K562 (cell line): ENCODE data around the gene SMG7. TPM values are rescaled to one million over a fixed set of nuclear protein-coding genes. Genes with fewer than 3 reads are reported as not detected.

Experiments used
- ADNP ChIP-seq: fragments of 200-800 bp; sonication (Bioruptor generic); IDR thresholded peaks from 2 replicates; pipeline ENCODE4 v1.6.1; 2016; ENCODE audit warnings: missing genetic modification characterization, missing compliant biosample characterization
- EP300 ChIP-seq: IDR thresholded peaks from 2 replicates; pipeline ENCODE4 v1.6.1; 2012; ENCODE audit warnings: low read length, improper control_type of control experiment
- ESRRB ChIP-seq: fragments of 250-450 bp; sonication (Bioruptor Pico); IDR thresholded peaks from 2 replicates; pipeline ENCODE4 v1.5.0; 2020; ENCODE audit warnings: mild to moderate bottlenecking, moderate library complexity, borderline replicate concordance
- HNRNPL ChIP-seq: fragments of 200-400 bp; formaldehyde crosslinking; IDR thresholded peaks from 2 replicates; pipeline ENCODE4 v1.6.1; 2017; ENCODE audit warnings: low read depth, mild to moderate bottlenecking, low read length
- KLF1 ChIP-seq: fragments of 450-650 bp; IDR thresholded peaks from 2 replicates; pipeline ENCODE4 v1.6.1; 2016; ENCODE audit warnings: missing genetic modification characterization, missing compliant biosample characterization
- NFATC3 ChIP-seq: fragments of 450-650 bp; IDR thresholded peaks from 2 replicates; pipeline ENCODE4 v1.6.1; 2017; ENCODE audit warnings: mild to moderate bottlenecking
- NFIC ChIP-seq: fragments of 450-650 bp; IDR thresholded peaks from 2 replicates; pipeline ENCODE4 v1.6.1; 2017; ENCODE audit warnings: mild to moderate bottlenecking, inconsistent platforms
- RBM15 ChIP-seq: fragments of 200-400 bp; formaldehyde crosslinking; IDR thresholded peaks from 2 replicates; pipeline ENCODE4 v1.6.1; 2018; ENCODE audit warnings: mild to moderate bottlenecking, low read length, moderate library complexity; ENCODE audit not compliant: insufficient read depth
- SRSF7 ChIP-seq: fragments of 200-400 bp; formaldehyde crosslinking; optimal IDR thresholded peaks from 2 replicates; pipeline ENCODE3; 2017; ENCODE audit warnings: mild to moderate bottlenecking, low read depth, low read length
- polyA plus RNA-seq, 8 experiments: library from polyadenylated mRNA; depleted of rRNA in 4 of 8; stranded (reverse) in 5 of 8; unstranded in 3 of 8; fragments of >200 nt; fragmentation: Nextera tagmentation in 2 of 8; fragmentation: Illumina TruSeq in 1 of 8; extraction: Ambion mirVana in 2 of 8; extraction: Trizol in 1 of 8; gene quantifications; 2 replicates each; pipeline versions ENCODE4 v1.2.1 to v1.2.3, GENCODE V29; 2011 to 2014; ENCODE audit warnings: inconsistent platforms in 1 of 8, missing spikeins in 1 of 8
- total RNA-seq, 7 experiments: library from RNA; depleted of rRNA in 6 of 7; stranded (reverse); fragments of >200 nt in 6 of 7; fragmentation: Illumina TruSeq in 2 of 7; extraction: Trizol in 2 of 7; gene quantifications; 2 replicates each; pipeline versions ENCODE4 v1.2.1 to v1.2.3, GENCODE V29; 2011 to 2021; ENCODE audit warnings: low replicate concordance in 1 of 7
- TF ChIP-seq, protein P1 (sequence below): fragments of 150-350 bp; conservative IDR thresholded peaks from 2 replicates; pipeline ENCODE4 v1.6.1; 2014; ENCODE audit warnings: low read length
- TF ChIP-seq, protein P2 (sequence below): fragments of 450-650 bp; IDR thresholded peaks from 2 replicates; pipeline ENCODE4 v1.6.1; 2016; ENCODE audit warnings: missing biosample characterization, missing genetic modification characterization
- TF ChIP-seq, protein P3 (sequence below): sonication (generic); formaldehyde crosslinking; IDR thresholded peaks from 2 replicates; pipeline ENCODE4 v1.8.1; 2023; ENCODE audit warnings: missing genetic modification reagents, mild to moderate bottlenecking, borderline replicate concordance
- TF ChIP-seq, protein P4 (sequence below): fragments of 450-650 bp; IDR thresholded peaks from 2 replicates; pipeline ENCODE4 v1.6.1; 2016; ENCODE audit warnings: borderline replicate concordance
- TF ChIP-seq, protein P5 (sequence below): fragments of 450-650 bp; IDR thresholded peaks from 2 replicates; pipeline ENCODE4 v1.6.1; 2016; ENCODE audit warnings: mild to moderate bottlenecking

The SMG7 gene
- total and polyA plus RNA-seq, 9 of the 15 experiments (the other 6 are each of a cell fraction or from before 2014, with no cell fraction given) = 12.4 to 74.6 (median 29.0) TPM

DNA sequence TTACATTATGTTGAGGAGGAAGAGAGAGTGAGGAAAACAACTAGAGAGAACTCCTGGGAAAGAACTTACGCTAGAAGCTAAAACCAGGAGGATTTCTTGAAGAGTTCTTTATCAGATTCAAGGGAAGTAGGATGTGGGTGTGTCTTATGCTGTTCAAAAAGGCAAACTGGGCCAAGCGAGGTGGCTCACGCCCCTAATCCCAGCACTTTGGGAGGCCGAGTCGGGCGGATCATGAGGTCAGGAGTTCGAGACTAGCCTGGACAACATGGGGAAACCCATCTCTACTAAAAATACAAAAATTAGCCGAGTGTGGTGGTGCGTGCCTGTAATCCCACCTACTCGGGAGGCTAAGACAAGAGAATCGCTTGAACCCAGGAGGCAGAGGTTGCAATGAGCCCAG is 23.1 kb downstream of the SMG7 start (continued):
- TF ChIP-seq, protein P1, sequence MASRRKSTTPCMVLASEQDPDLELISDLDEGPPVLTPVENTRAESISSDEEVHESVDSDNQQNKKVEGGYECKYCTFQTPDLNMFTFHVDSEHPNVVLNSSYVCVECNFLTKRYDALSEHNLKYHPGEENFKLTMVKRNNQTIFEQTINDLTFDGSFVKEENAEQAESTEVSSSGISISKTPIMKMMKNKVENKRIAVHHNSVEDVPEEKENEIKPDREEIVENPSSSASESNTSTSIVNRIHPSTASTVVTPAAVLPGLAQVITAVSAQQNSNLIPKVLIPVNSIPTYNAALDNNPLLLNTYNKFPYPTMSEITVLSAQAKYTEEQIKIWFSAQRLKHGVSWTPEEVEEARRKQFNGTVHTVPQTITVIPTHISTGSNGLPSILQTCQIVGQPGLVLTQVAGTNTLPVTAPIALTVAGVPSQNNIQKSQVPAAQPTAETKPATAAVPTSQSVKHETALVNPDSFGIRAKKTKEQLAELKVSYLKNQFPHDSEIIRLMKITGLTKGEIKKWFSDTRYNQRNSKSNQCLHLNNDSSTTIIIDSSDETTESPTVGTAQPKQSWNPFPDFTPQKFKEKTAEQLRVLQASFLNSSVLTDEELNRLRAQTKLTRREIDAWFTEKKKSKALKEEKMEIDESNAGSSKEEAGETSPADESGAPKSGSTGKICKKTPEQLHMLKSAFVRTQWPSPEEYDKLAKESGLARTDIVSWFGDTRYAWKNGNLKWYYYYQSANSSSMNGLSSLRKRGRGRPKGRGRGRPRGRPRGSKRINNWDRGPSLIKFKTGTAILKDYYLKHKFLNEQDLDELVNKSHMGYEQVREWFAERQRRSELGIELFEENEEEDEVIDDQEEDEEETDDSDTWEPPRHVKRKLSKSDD = no peak
- TF ChIP-seq HNRNPL (no peak), EP300 (no peak), ESRRB (CRISPR knock-in tag) (no peak), SRSF7 (no peak), NFIC (0 out of 2 replicates have a peak, but pooled peaks have one; percentile 10), RBM15 (no peak), NFATC3 (no peak), KLF1 (tag) (no peak), ADNP (peak; percentile 80)
- TF ChIP-seq, protein P2, sequence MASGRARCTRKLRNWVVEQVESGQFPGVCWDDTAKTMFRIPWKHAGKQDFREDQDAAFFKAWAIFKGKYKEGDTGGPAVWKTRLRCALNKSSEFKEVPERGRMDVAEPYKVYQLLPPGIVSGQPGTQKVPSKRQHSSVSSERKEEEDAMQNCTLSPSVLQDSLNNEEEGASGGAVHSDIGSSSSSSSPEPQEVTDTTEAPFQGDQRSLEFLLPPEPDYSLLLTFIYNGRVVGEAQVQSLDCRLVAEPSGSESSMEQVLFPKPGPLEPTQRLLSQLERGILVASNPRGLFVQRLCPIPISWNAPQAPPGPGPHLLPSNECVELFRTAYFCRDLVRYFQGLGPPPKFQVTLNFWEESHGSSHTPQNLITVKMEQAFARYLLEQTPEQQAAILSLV (tag) = no peak
- TF ChIP-seq, protein P3, sequence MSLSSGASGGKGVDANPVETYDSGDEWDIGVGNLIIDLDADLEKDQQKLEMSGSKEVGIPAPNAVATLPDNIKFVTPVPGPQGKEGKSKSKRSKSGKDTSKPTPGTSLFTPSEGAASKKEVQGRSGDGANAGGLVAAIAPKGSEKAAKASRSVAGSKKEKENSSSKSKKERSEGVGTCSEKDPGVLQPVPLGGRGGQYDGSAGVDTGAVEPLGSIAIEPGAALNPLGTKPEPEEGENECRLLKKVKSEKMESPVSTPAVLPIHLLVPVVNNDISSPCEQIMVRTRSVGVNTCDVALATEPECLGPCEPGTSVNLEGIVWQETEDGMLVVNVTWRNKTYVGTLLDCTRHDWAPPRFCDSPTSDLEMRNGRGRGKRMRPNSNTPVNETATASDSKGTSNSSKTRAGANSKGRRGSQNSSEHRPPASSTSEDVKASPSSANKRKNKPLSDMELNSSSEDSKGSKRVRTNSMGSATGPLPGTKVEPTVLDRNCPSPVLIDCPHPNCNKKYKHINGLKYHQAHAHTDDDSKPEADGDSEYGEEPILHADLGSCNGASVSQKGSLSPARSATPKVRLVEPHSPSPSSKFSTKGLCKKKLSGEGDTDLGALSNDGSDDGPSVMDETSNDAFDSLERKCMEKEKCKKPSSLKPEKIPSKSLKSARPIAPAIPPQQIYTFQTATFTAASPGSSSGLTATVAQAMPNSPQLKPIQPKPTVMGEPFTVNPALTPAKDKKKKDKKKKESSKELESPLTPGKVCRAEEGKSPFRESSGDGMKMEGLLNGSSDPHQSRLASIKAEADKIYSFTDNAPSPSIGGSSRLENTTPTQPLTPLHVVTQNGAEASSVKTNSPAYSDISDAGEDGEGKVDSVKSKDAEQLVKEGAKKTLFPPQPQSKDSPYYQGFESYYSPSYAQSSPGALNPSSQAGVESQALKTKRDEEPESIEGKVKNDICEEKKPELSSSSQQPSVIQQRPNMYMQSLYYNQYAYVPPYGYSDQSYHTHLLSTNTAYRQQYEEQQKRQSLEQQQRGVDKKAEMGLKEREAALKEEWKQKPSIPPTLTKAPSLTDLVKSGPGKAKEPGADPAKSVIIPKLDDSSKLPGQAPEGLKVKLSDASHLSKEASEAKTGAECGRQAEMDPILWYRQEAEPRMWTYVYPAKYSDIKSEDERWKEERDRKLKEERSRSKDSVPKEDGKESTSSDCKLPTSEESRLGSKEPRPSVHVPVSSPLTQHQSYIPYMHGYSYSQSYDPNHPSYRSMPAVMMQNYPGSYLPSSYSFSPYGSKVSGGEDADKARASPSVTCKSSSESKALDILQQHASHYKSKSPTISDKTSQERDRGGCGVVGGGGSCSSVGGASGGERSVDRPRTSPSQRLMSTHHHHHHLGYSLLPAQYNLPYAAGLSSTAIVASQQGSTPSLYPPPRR (CRISPR knock-in tag) = no peak
- TF ChIP-seq, protein P4, sequence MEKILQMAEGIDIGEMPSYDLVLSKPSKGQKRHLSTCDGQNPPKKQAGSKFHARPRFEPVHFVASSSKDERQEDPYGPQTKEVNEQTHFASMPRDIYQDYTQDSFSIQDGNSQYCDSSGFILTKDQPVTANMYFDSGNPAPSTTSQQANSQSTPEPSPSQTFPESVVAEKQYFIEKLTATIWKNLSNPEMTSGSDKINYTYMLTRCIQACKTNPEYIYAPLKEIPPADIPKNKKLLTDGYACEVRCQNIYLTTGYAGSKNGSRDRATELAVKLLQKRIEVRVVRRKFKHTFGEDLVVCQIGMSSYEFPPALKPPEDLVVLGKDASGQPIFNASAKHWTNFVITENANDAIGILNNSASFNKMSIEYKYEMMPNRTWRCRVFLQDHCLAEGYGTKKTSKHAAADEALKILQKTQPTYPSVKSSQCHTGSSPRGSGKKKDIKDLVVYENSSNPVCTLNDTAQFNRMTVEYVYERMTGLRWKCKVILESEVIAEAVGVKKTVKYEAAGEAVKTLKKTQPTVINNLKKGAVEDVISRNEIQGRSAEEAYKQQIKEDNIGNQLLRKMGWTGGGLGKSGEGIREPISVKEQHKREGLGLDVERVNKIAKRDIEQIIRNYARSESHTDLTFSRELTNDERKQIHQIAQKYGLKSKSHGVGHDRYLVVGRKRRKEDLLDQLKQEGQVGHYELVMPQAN = 0 out of 2 replicates have a peak, but pooled peaks have one; percentile 24
- TF ChIP-seq, protein P5, sequence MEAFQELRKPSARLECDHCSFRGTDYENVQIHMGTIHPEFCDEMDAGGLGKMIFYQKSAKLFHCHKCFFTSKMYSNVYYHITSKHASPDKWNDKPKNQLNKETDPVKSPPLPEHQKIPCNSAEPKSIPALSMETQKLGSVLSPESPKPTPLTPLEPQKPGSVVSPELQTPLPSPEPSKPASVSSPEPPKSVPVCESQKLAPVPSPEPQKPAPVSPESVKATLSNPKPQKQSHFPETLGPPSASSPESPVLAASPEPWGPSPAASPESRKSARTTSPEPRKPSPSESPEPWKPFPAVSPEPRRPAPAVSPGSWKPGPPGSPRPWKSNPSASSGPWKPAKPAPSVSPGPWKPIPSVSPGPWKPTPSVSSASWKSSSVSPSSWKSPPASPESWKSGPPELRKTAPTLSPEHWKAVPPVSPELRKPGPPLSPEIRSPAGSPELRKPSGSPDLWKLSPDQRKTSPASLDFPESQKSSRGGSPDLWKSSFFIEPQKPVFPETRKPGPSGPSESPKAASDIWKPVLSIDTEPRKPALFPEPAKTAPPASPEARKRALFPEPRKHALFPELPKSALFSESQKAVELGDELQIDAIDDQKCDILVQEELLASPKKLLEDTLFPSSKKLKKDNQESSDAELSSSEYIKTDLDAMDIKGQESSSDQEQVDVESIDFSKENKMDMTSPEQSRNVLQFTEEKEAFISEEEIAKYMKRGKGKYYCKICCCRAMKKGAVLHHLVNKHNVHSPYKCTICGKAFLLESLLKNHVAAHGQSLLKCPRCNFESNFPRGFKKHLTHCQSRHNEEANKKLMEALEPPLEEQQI = peak; percentile 63; the same call in 1 of the 2 replicates
